Endodermal cell (in vitro differentiated cells): Measurements from ENCODE around the gene SBF2. TPM values are rescaled to one million over a fixed set of nuclear protein-coding genes. Genes with fewer than 3 reads are reported as not detected.

ENCODE experiments used
- DNase-seq: peaks from one replicate; pipeline ENCODE4 v3.0.0-alpha.2; 2017
- H3K27ac ChIP-seq: 2 replicates; pipeline ENCODE4 v1.5.1; 2013; ENCODE audit warnings: mild to moderate bottlenecking, low read depth, low read length, moderate library complexity
- H3K27me3 ChIP-seq: 2 replicates; pipeline ENCODE4 v1.6.1; 2013; ENCODE audit warnings: mild to moderate bottlenecking, low read length, moderate library complexity; ENCODE audit not compliant: insufficient read depth, control insufficient read depth, poor library complexity, severe bottlenecking
- H3K36me3 ChIP-seq: 2 replicates; pipeline ENCODE4 v1.7.0; 2013; ENCODE audit warnings: mild to moderate bottlenecking, low read length, moderate library complexity; ENCODE audit not compliant: control insufficient read depth, insufficient read depth
- H3K4me1 ChIP-seq: one replicate; pipeline ENCODE4 v1.7.0; 2013; ENCODE audit warnings: low read length; ENCODE audit not compliant: control insufficient read depth, insufficient read depth
- H3K4me3 ChIP-seq: 2 replicates; pipeline ENCODE4 v1.5.1; 2013; ENCODE audit warnings: mild to moderate bottlenecking, low read length, moderate library complexity
- H3K9ac ChIP-seq: 2 replicates; pipeline ENCODE4 v1.6.1; 2013; ENCODE audit warnings: mild to moderate bottlenecking, low read length, moderate library complexity; ENCODE audit not compliant: poor library complexity, severe bottlenecking; ENCODE audit errors: extremely low read depth
- H3K9me3 ChIP-seq: 2 replicates; pipeline ENCODE4 v1.6.1; 2013; ENCODE audit warnings: mild to moderate bottlenecking, low read length, moderate library complexity; ENCODE audit not compliant: control insufficient read depth
- H3K27ac Mint-ChIP-seq: 2 replicates; pipeline ENCODE4 v1.8.0; 2020; ENCODE audit warnings: mixed read lengths
- H3K27me3 Mint-ChIP-seq: 2 replicates; pipeline ENCODE4 v1.8.0; 2021; ENCODE audit warnings: mild to moderate bottlenecking, mixed read lengths; ENCODE audit not compliant: insufficient read depth
- H3K36me3 Mint-ChIP-seq: 2 replicates; pipeline ENCODE4 v1.8.0; 2020; ENCODE audit warnings: low read depth, mixed read lengths
- H3K4me1 Mint-ChIP-seq: 2 replicates; pipeline ENCODE4 v1.8.0; 2020; ENCODE audit warnings: mixed read lengths
- H3K4me3 Mint-ChIP-seq: 2 replicates; pipeline ENCODE4 v1.8.0; 2020; ENCODE audit warnings: mild to moderate bottlenecking, moderate library complexity, mixed read lengths
- H3K9me3 Mint-ChIP-seq: 2 replicates; pipeline ENCODE4 v1.8.0; 2020; ENCODE audit warnings: mild to moderate bottlenecking, mixed read lengths
- WGBS, 2 experiments: methylation state at CpG; one replicate each; pipeline versions ENCODE4 v1.1.5 to v1.1.7; 2013; ENCODE audit warnings: missing lambda C conversion rate in 2 of 2, mixed read lengths in 1 of 2; ENCODE audit not compliant: insufficient coverage in 1 of 2, insufficient read length in 1 of 2; 5-methylcytosine and 5-hydroxymethylcytosine counted together
- total RNA-seq, 2 donors: library from RNA; stranded (reverse); fragmentation: NEBNext Ultra II Directional in 1 of 2; extraction: Animal tissue kit (Norgen Biotek cat#: 25700) in 1 of 2; gene quantifications; 2 replicates in 1 of 2; 3 replicates in 1 of 2; pipeline ENCODE4 v1.2.1, GENCODE V29; 2021
- TF ChIP-seq, protein P1 (sequence below): fragments of 200-600 bp; sonication (generic); conservative IDR thresholded peaks from 2 replicates; pipeline ENCODE4 v1.5.0; 2021; ENCODE audit warnings: antibody characterized with exemption, mild to moderate bottlenecking

The SBF2 gene
- total RNA-seq, 2 donors from 2014 or later: 27.1 to 32.5 TPM

DNA sequence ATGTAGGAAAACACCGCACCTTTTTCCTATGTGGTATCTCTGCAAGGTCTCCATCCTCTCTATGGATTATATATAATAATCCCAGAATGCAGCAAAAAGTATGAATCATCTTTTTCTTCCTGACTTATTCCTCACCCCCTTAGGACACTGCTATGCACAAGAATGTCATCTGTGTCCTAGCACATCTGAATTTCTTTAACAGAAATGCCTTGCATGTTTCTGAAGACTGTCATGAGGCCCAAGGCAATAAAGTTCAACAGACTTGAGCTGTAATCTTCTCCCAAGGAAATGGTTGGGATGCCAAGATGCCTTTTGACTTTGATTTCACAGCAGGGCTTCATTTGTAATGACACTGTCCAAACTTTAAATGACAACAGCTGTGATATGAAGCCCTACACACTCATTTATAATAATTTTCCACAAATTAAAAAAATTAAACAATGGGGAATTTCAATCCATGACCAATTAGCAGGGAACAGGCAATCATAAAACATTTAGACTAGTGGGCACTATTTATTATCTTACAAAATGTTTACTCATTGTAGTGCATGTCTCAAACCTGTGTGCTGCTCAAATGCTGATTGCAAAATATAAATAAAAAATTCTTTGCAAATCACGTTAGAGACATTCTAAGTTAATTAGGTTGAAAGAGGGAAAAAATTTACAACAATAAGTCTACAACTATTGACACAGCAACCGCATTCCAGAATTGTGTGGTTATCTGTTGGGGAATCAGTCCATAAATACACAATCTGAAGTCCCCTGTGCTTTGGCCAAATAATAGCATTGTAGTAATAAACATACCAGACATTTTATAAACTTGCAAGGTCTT, 387.8 kb downstream of the SBF2 start:
- Mint-ChIP-seq H3K36me3 (peaks cover 4% of the 10 kb centered on the region), H3K27ac (peak overlapping the region; percentile 44), H3K9me3 (no peaks in the 10 kb centered on the region), H3K4me1 (peaks cover 23% of the 10 kb centered on the region), H3K27me3 (no peaks in the 10 kb centered on the region), H3K4me3 (no peak overlapping the region)
- 0 to 47% methylated on average over 1 to 2 of the region's 3 CpGs for WGBS, 2 experiments
- Histone ChIP-seq H3K36me3 (no peaks in the 10 kb centered on the region), H3K4me3 (no peak overlapping the region), H3K9ac (no peak overlapping the region), H3K4me1 (peaks cover 4% of the 10 kb centered on the region), H3K9me3 (no peaks in the 10 kb centered on the region), H3K27me3 (no peaks in the 10 kb centered on the region), H3K27ac (peak overlapping the region; percentile 63)
- peak; percentile 58 for DNase-seq
- TF ChIP-seq, protein P1, sequence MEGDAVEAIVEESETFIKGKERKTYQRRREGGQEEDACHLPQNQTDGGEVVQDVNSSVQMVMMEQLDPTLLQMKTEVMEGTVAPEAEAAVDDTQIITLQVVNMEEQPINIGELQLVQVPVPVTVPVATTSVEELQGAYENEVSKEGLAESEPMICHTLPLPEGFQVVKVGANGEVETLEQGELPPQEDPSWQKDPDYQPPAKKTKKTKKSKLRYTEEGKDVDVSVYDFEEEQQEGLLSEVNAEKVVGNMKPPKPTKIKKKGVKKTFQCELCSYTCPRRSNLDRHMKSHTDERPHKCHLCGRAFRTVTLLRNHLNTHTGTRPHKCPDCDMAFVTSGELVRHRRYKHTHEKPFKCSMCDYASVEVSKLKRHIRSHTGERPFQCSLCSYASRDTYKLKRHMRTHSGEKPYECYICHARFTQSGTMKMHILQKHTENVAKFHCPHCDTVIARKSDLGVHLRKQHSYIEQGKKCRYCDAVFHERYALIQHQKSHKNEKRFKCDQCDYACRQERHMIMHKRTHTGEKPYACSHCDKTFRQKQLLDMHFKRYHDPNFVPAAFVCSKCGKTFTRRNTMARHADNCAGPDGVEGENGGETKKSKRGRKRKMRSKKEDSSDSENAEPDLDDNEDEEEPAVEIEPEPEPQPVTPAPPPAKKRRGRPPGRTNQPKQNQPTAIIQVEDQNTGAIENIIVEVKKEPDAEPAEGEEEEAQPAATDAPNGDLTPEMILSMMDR: no peak

DNA sequence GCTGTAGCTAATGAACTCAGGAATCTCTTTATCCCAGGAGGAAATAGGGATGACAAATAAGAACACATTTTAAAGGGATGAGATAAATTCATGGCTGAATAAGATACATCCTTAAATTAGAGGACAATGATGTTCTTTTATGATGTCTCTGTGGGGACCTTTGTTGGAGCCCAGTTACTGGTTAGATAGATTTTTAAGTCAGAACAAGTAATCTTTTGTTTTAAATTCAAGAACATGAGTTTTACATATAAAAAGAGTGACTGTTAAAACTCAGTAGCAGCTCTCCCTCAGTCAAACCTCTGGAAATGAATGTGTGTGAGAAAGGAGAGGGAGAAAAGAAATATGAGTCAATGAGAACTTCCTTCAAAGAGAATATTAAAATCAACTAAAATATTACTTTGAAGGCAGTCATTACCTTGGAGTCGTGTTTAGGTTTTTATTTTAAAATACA, 388.5 kb downstream of the SBF2 start:
- 0 to 50% methylated on average over 1 of the region's 1 CpG for WGBS, 2 experiments
- Histone ChIP-seq H3K27me3 (no peaks in the 10 kb centered on the region), H3K9me3 (no peaks in the 10 kb centered on the region), H3K9ac (no peak overlapping the region), H3K27ac (peak overlapping the region; percentile 63), H3K36me3 (no peaks in the 10 kb centered on the region), H3K4me1 (peaks cover 4% of the 10 kb centered on the region), H3K4me3 (no peak overlapping the region)
- H3K27ac Mint-ChIP-seq: peak overlapping the region; percentile 56
- TF ChIP-seq, protein P1: no peak
- peaks cover 4% of the 10 kb centered on the region for H3K36me3 Mint-ChIP-seq
- H3K4me1 Mint-ChIP-seq: peaks cover 23% of the 10 kb centered on the region
- H3K9me3 Mint-ChIP-seq: no peaks in the 10 kb centered on the region
- no peak for DNase-seq
- H3K4me3 Mint-ChIP-seq: no peak overlapping the region
- H3K27me3 Mint-ChIP-seq: no peaks in the 10 kb centered on the region

DNA sequence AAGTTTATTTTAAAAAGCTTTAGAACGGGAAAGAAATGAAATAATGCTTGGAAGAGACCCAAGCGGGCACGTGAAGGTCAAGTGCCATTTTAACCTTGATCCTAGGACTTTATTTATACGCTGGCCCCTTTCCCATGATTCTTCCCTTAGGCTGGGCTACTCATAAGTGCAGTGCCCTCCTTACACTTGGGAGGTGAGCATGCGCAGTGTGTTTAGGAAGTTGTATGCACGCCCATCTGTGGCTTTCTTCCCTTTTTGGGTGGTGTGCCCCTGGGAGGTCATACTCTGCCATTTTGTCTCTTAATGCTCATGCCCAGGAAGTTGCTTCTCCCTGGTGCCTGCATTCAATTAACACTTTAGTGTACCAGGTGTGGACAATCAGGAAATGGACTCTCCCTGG, 390.4 kb downstream of the SBF2 start:
- H3K36me3 ChIP-seq: no peaks in the 10 kb centered on the region
- no peak overlapping the region for H3K27ac Mint-ChIP-seq
- 94 to 96% methylated on average over 6 of the region's 6 CpGs for WGBS, 2 experiments

More for the DNA sequence above, 390.4 kb downstream of the SBF2 start:
- Mint-ChIP-seq H3K36me3 (peaks cover 4% of the 10 kb centered on the region), H3K27me3 (no peaks in the 10 kb centered on the region), H3K9me3 (no peaks in the 10 kb centered on the region), H3K4me3 (no peak overlapping the region), H3K4me1 (peaks cover 23% of the 10 kb centered on the region)
- no peak overlapping the region for H3K27ac ChIP-seq
- no peak overlapping the region for H3K4me3 ChIP-seq
- no peaks in the 10 kb centered on the region for H3K9me3 ChIP-seq
- H3K9ac ChIP-seq: no peak overlapping the region
- no peak for DNase-seq
- no peaks in the 10 kb centered on the region for H3K27me3 ChIP-seq
- H3K4me1 ChIP-seq: peaks cover 4% of the 10 kb centered on the region
- TF ChIP-seq, protein P1: no peak
